Neural crest cell (in vitro differentiated cells): ENCODE results near the gene ZNF516. TPM values are rescaled to one million over a fixed set of nuclear protein-coding genes. Genes with fewer than 3 reads are reported as not detected.

Source experiments
- DNase-seq: peaks from one replicate; pipeline ENCODE4 v3.0.0; 2021; ENCODE audit warnings: low read depth, mixed read lengths, low spot score
- H3K27ac Mint-ChIP-seq: one replicate; pipeline ENCODE4 v1.8.0; 2021; ENCODE audit warnings: mild to moderate bottlenecking, mixed read lengths; ENCODE audit not compliant: unreplicated experiment
- H3K27me3 Mint-ChIP-seq: 2 replicates; pipeline ENCODE4 v1.8.0; 2021; ENCODE audit warnings: low read depth, mild to moderate bottlenecking, mixed read lengths
- H3K36me3 Mint-ChIP-seq: 2 replicates; pipeline ENCODE4 v1.8.0; 2021; ENCODE audit warnings: low read depth, mild to moderate bottlenecking, mixed read lengths
- H3K4me1 Mint-ChIP-seq: 2 replicates; pipeline ENCODE4 v1.8.0; 2021; ENCODE audit warnings: mixed read lengths
- H3K4me3 Mint-ChIP-seq: one replicate; pipeline ENCODE4 v1.8.0; 2021; ENCODE audit warnings: mild to moderate bottlenecking, mixed read lengths
- H3K9me3 Mint-ChIP-seq: 2 replicates; pipeline ENCODE4 v1.8.0; 2021; ENCODE audit warnings: mixed read lengths
- CTCF ChIP-seq: fragments of 200-600 bp; sonication (generic); conservative IDR thresholded peaks from 2 replicates; pipeline ENCODE4 v1.5.0; 2021; ENCODE audit warnings: antibody characterized with exemption, mild to moderate bottlenecking
- total RNA-seq: library from RNA; stranded (reverse); gene quantifications from 2 replicates; pipeline ENCODE4 v1.2.1, GENCODE V29; 2021

The ZNF516 gene
- total RNA-seq, 1 donor from 2014 or later, result 91.2 TPM

DNA sequence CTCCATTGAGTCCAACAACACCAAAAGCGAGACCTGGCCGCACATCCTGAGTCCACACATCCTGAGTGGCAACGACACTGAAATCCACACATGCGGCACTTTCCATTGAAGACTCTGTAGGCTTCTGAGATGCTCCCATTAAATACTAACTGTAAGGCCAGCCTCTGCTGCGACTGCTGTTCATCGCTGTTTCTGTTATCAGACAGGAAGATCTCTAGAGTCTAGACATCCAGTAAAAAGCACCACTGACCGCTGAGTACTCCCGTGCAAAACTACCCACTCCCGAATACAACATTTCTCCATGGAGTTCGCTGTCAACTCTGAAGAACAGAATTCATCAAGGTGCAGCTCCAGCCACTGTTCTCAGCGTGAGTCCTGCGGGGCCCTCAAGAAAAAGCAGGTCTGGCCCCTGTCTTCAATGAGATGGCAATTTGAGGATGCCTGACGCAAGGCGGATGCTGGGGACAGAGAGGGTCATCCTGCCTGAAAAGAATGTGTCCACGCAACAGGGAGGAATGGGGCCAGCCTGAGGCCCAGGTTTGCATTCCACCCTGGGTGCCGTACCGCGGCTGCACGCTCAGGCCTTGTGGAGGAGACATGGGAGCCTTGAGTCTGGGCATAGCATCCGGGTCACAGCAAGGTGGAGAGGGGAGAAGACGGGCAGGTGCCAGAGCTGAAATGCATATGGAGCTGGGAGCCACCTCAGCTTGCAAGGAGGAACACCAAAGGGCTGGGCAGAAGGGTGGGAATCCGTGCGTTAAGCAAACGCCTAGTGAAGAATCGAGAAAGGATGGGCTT, 61.9 kb downstream of the ZNF516 start:
- H3K27me3 Mint-ChIP-seq, result no peaks in the 10 kb centered on the region
- peaks cover 58% of the 10 kb centered on the region for H3K4me1 Mint-ChIP-seq
- H3K27ac Mint-ChIP-seq, result no peak overlapping the region
- TF ChIP-seq CTCF, result no peak
- H3K4me3 Mint-ChIP-seq, result no peak overlapping the region
- H3K36me3 Mint-ChIP-seq, result peaks cover 27% of the 10 kb centered on the region
- no peaks in the 10 kb centered on the region for H3K9me3 Mint-ChIP-seq
- DNase-seq, result no peak

GRCh38 chr18:76432274-76432755, 62.7 kb downstream of the ZNF516 start:
- peaks cover 27% of the 10 kb centered on the region for H3K36me3 Mint-ChIP-seq
- no peak for DNase-seq
- H3K4me1 Mint-ChIP-seq, result peaks cover 55% of the 10 kb centered on the region
- no peak overlapping the region for H3K4me3 Mint-ChIP-seq
- no peaks in the 10 kb centered on the region for H3K27me3 Mint-ChIP-seq
- H3K9me3 Mint-ChIP-seq, result no peaks in the 10 kb centered on the region
- no peak overlapping the region for H3K27ac Mint-ChIP-seq
- no peak for TF ChIP-seq CTCF

GRCh38 chr18:76431437-76432273, 63.4 kb downstream of the ZNF516 start:
- DNase-seq, result no peak
- H3K4me1 Mint-ChIP-seq, result peaks cover 57% of the 10 kb centered on the region

GRCh38 chr18:76430636-76431035, 64.4 kb downstream of the ZNF516 start:
- Mint-ChIP-seq H3K27me3 (no peaks in the 10 kb centered on the region), H3K9me3 (no peaks in the 10 kb centered on the region), H3K4me3 (no peak overlapping the region), H3K4me1 (peaks cover 67% of the 10 kb centered on the region), H3K27ac (no peak overlapping the region), H3K36me3 (peaks cover 25% of the 10 kb centered on the region)
- no peak for TF ChIP-seq CTCF
- DNase-seq, result no peak

More at GRCh38 chr18:76431437-76432273, 63.4 kb downstream of the ZNF516 start:
- TF ChIP-seq CTCF, result no peak
- Mint-ChIP-seq H3K27ac (no peak overlapping the region), H3K9me3 (no peaks in the 10 kb centered on the region), H3K27me3 (no peaks in the 10 kb centered on the region), H3K4me3 (peak overlapping the region; percentile 13), H3K36me3 (peaks cover 25% of the 10 kb centered on the region)

- Mint-ChIP-seq H3K4me1 (peaks cover 67% of the 10 kb centered on the region), H3K27ac (no peak overlapping the region), H3K36me3 (peaks cover 25% of the 10 kb centered on the region), H3K4me3 (no peak overlapping the region), H3K9me3 (no peaks in the 10 kb centered on the region), H3K27me3 (no peaks in the 10 kb centered on the region)
- no peak for DNase-seq
- TF ChIP-seq CTCF, result no peak
Observed at GRCh38 chr18:76429262-76430126, 65.5 kb downstream of the ZNF516 start.
